OCI-LY1 (cell line): Measurements from ENCODE around the gene SHTN1.

Source experiments
- H2AFZ ChIP-seq: fragments of 200-600 bp; sonication (generic), shearing (Covaris generic); 2 replicates; pipeline ENCODE4 v1.6.0; 2014; ENCODE audit warnings: antibody characterized with exemption, mild to moderate bottlenecking, low read length
- H3F3A ChIP-seq: fragments of 200-600 bp; sonication (generic), shearing (Covaris generic); 2 replicates; pipeline ENCODE4 v1.6.0; 2014; ENCODE audit warnings: mild to moderate bottlenecking, antibody characterized with exemption, low read length, moderate library complexity; ENCODE audit not compliant: insufficient read depth
- H3K27ac ChIP-seq: fragments of 200-600 bp; sonication (generic); 2 replicates; pipeline ENCODE4 v1.5.1; 2014; ENCODE audit warnings: low read length, mixed run types, mild to moderate bottlenecking, low read depth; ENCODE audit not compliant: poor library complexity, severe bottlenecking
- H3K27me3 ChIP-seq: fragments of 200-600 bp; sonication (generic); 2 replicates; pipeline ENCODE4 v1.6.0; 2014; ENCODE audit warnings: antibody characterized with exemption, mild to moderate bottlenecking, low read length, moderate library complexity; ENCODE audit not compliant: insufficient read depth
- H3K36me3 ChIP-seq: fragments of 200-600 bp; sonication (generic); 2 replicates; pipeline ENCODE4 v1.6.1; 2014; ENCODE audit warnings: mild to moderate bottlenecking, antibody characterized with exemption, low read length, moderate library complexity, mixed read lengths; ENCODE audit not compliant: insufficient read depth
- H3K4me1 ChIP-seq: fragments of 200-600 bp; sonication (generic); 2 replicates; pipeline ENCODE4 v1.5.1; 2014; ENCODE audit warnings: mild to moderate bottlenecking, low read length, moderate library complexity; ENCODE audit not compliant: insufficient read depth, severe bottlenecking
- H3K4me2 ChIP-seq: fragments of 200-600 bp; sonication (generic), shearing (Covaris generic); 2 replicates; pipeline ENCODE4 v1.6.1; 2014; ENCODE audit warnings: low read length
- H3K4me3 ChIP-seq: fragments of 200-600 bp; sonication (generic); 2 replicates; pipeline ENCODE4 v1.5.1; 2014; ENCODE audit warnings: low read length, low read depth, mild to moderate bottlenecking, mixed read lengths; ENCODE audit not compliant: poor library complexity, severe bottlenecking
- H3K79me2 ChIP-seq: fragments of 200-600 bp; shearing (Covaris generic); 2 replicates; pipeline ENCODE4 v1.6.1; 2016; ENCODE audit warnings: mixed run types, low read length, mixed read lengths; ENCODE audit not compliant: insufficient read depth
- H3K9ac ChIP-seq: fragments of 200-600 bp; sonication (generic), shearing (Covaris generic); 2 replicates; pipeline ENCODE4 v1.6.1; 2014; ENCODE audit warnings: mild to moderate bottlenecking, low read length, mixed read lengths
- H3K9me2 ChIP-seq: fragments of 200-600 bp; sonication (generic), shearing (Covaris generic); 2 replicates; pipeline ENCODE4 v1.6.1; 2014; ENCODE audit warnings: low read depth, mild to moderate bottlenecking, low read length, mixed read lengths
- H3K9me3 ChIP-seq: fragments of 200-600 bp; shearing (Covaris generic); 2 replicates; pipeline ENCODE4 v1.6.1; 2014; ENCODE audit warnings: low read length, mixed read lengths
- H4K20me1 ChIP-seq: fragments of 200-600 bp; sonication (generic), shearing (Covaris generic); 2 replicates; pipeline ENCODE4 v1.6.0; 2016; ENCODE audit warnings: mild to moderate bottlenecking, low read length; ENCODE audit not compliant: insufficient read depth
- EZH2 ChIP-seq: fragments of 200-600 bp; sonication (generic), shearing (Covaris generic); IDR thresholded peaks from 2 replicates; pipeline ENCODE4 v1.8.0; 2017; ENCODE audit warnings: borderline replicate concordance, mixed run types, mild to moderate bottlenecking, antibody characterized with exemption, low read length, moderate library complexity, mixed read lengths
- TF ChIP-seq, protein P1 (sequence below): fragments of 200-600 bp; sonication (generic), shearing (Covaris generic); IDR thresholded peaks from 2 replicates; pipeline ENCODE4 v1.5.1; 2017; ENCODE audit warnings: mild to moderate bottlenecking, antibody characterized with exemption, low read length, moderate library complexity, mixed read lengths

SHTN1 gene

DNA sequence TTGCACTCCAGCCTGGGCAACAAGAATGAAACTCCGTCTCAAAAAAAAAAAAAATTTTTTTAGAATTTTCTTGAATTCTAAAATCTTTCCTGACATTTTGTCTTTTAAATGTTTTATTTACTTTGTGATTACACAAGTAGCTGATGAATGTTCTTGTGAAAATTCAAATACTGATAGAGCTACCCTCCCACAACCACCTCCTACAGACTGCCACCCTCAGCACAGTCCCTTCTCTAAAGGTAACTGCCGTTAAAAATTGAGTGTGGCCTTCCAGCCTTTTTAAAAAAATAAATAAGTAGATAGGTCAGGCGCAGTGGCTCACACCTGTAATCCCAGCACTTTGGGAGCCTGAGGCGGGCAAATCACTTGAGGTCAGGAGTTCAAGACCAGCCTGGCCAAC is 140.6 kb downstream of the SHTN1 start:
- Histone ChIP-seq H3K27me3 (no peaks in the 10 kb centered on the region; the same call in 1 of the 2 replicates), H3K79me2 (no peaks in the 10 kb centered on the region), H4K20me1 (no peaks in the 10 kb centered on the region), H3F3A (no peaks in the 10 kb centered on the region), H2AFZ (no peak overlapping the region), H3K4me3 (no peak overlapping the region), H3K36me3 (no peaks in the 10 kb centered on the region; the same call in 1 of the 2 replicates), H3K9me2 (no peaks in the 10 kb centered on the region), H3K27ac (no peak overlapping the region), H3K9me3 (no peaks in the 10 kb centered on the region), H3K9ac (no peak overlapping the region), H3K4me1 (no peaks in the 10 kb centered on the region), H3K4me2 (no peak overlapping the region)
- TF ChIP-seq EZH2, result no peak
- TF ChIP-seq, protein P1, sequence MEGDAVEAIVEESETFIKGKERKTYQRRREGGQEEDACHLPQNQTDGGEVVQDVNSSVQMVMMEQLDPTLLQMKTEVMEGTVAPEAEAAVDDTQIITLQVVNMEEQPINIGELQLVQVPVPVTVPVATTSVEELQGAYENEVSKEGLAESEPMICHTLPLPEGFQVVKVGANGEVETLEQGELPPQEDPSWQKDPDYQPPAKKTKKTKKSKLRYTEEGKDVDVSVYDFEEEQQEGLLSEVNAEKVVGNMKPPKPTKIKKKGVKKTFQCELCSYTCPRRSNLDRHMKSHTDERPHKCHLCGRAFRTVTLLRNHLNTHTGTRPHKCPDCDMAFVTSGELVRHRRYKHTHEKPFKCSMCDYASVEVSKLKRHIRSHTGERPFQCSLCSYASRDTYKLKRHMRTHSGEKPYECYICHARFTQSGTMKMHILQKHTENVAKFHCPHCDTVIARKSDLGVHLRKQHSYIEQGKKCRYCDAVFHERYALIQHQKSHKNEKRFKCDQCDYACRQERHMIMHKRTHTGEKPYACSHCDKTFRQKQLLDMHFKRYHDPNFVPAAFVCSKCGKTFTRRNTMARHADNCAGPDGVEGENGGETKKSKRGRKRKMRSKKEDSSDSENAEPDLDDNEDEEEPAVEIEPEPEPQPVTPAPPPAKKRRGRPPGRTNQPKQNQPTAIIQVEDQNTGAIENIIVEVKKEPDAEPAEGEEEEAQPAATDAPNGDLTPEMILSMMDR, result no peak

DNA sequence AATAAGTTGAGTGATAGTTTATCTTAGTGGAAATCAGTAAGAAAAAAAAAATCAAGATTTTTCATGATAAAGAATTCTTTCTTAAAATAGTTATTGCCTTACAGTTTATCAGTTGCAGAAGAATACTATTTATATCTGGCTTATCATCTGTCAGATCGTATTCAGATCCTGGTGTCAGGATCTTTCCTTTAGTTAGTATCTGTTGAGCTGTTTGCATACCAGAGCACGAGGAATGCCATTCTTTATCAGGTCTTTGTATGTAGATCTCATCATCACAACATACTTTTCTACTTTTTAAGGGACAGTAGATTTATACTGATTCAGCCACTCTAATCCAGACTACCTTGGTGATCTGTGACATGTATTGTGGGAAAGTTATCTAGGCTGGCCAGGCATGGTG is 143.2 kb downstream of the SHTN1 start:
- Histone ChIP-seq H4K20me1 (no peaks in the 10 kb centered on the region), H3K36me3 (no peaks in the 10 kb centered on the region; the same call in 1 of the 2 replicates), H3K4me1 (no peaks in the 10 kb centered on the region), H3K9me2 (no peaks in the 10 kb centered on the region), H3K79me2 (no peaks in the 10 kb centered on the region), H3K4me2 (no peak overlapping the region), H3K9ac (no peak overlapping the region), H3K9me3 (peaks cover 8% of the 10 kb centered on the region; the same call in 1 of the 2 replicates), H2AFZ (no peak overlapping the region), H3K27me3 (no peaks in the 10 kb centered on the region; the same call in 1 of the 2 replicates), H3K4me3 (no peak overlapping the region), H3F3A (no peaks in the 10 kb centered on the region), H3K27ac (no peak overlapping the region)
- no peak for TF ChIP-seq EZH2
- TF ChIP-seq, protein P1, result no peak

DNA sequence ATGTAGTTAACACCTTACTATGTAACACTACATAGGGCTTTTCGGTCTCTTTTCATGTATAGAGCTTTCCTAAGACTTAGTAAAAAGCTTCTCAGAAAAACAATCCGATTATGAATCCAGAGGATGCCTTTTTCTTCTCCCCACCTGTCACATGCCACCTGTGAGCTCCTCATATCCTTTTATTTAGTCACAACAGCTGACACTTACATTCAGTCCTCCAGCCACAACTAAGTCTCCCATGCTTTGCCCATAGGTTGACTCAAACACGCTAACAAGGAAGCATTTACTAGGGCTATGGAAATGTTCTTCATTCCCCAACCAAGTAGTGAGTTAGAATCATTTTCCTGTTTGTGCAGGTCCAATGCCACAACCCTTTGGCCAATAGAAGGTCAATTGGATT is 147.8 kb downstream of the SHTN1 start:
- Histone ChIP-seq H4K20me1 (no peaks in the 10 kb centered on the region), H3K4me2 (no peak overlapping the region), H3K9me3 (peaks cover 8% of the 10 kb centered on the region; the same call in 1 of the 2 replicates), H3K27ac (no peak overlapping the region), H3K9me2 (no peaks in the 10 kb centered on the region), H3K4me1 (no peaks in the 10 kb centered on the region), H3K36me3 (no peaks in the 10 kb centered on the region; the same call in 1 of the 2 replicates), H3K9ac (no peak overlapping the region), H3K27me3 (no peaks in the 10 kb centered on the region; the same call in 1 of the 2 replicates), H3K4me3 (no peak overlapping the region), H3F3A (no peaks in the 10 kb centered on the region), H3K79me2 (no peaks in the 10 kb centered on the region), H2AFZ (no peak overlapping the region)
- TF ChIP-seq, protein P1, result no peak
- no peak for TF ChIP-seq EZH2
